HG02852 (cell line): ENCODE data around the gene PROSER3.
"Not testable (repeated sequence)": the region's sequence is repeated elsewhere in the genome, so short reads cannot be mapped to it uniquely, and the experiment has no call there.

ENCODE experiments used
- ATAC-seq: cut with Tn5 transposase; IDR thresholded peaks from one replicate; pipeline ENCODE4 v1.9.1; 2021; ENCODE audit warnings: mild to moderate bottlenecking, moderate library complexity; ENCODE audit not compliant: unreplicated experiment

PROSER3 gene

GRCh38 chr19:35753634-35754369, 4.2 kb upstream of the PROSER3 start:
- no peak for ATAC-seq

- ATAC-seq = no peak
Observed at GRCh38 chr19:35754370-35755130, 3.4 kb upstream of the PROSER3 start.

- ATAC-seq = no peak
Observed at GRCh38 chr19:35755131-35755549, 2.8 kb upstream of the PROSER3 start.

- no peak for ATAC-seq
Observed at GRCh38 chr19:35755550-35756376, 2.2 kb upstream of the PROSER3 start.

GRCh38 chr19:35756377-35757230, 1.4 kb upstream of the PROSER3 start, which contains the start of gene HSPB6:
TSS of gene HSPB6 (minus strand) at chr19:35757029. CDS start at chr19:35757008, 21 bp downstream.
- no peak for ATAC-seq

- ATAC-seq = no peak
Observed at GRCh38 chr19:35757231-35757748, 686 bp upstream of the PROSER3 start.

GRCh38 chr19:35759697-35760096, 1.7 kb downstream of the PROSER3 start:
- ATAC-seq = no peak

GRCh38 chr19:35760711-35761349, 2.9 kb downstream of the PROSER3 start:
- ATAC-seq = no peak

GRCh38 chr19:35764432-35765315, 6.7 kb downstream of the PROSER3 start:
- ATAC-seq = no peak

GRCh38 chr19:35766571-35767104, 8.7 kb downstream of the PROSER3 start:
- ATAC-seq = no peak

GRCh38 chr19:35767288-35768081, 9.5 kb downstream of the PROSER3 start:
- ATAC-seq = no peak

GRCh38 chr19:35768082-35768421, 10.1 kb downstream of the PROSER3 start:
- no peak for ATAC-seq

- ATAC-seq = not testable (repeated sequence)
Observed at GRCh38 chr19:35772362-35772761, 14.4 kb downstream of the PROSER3 start.

- no peak for ATAC-seq
Observed at GRCh38 chr19:35773020-35773806, 15.2 kb downstream of the PROSER3 start.

- no peak for ATAC-seq
Observed at GRCh38 chr19:35774274-35775045, 16.5 kb downstream of the PROSER3 start.

GRCh38 chr19:35775046-35775297, 17.0 kb downstream of the PROSER3 start:
- ATAC-seq = no peak
